H1 (cell line): ENCODE data around the gene CLPSL2. TPM values are rescaled to one million over a fixed set of nuclear protein-coding genes. Genes with fewer than 3 reads are reported as not detected.

Experiments
- CTCF ChIA-PET: fragments of 300-600 bp; sonication (Branson Sonifier 250); formaldehyde crosslinking; loops from one replicate; lab custom pipeline; 2021; ENCODE audit not compliant: partially characterized antibody; lab: Charles Lee
- POLR2A ChIA-PET: fragments of 300-600 bp; sonication (Branson Sonifier 250); formaldehyde crosslinking; loops from one replicate; lab custom pipeline; 2021; ENCODE audit warnings: inconsistent platforms; ENCODE audit not compliant: partially characterized antibody; lab: Charles Lee
- DNase-seq, 2 experiments: peaks; one replicate each; pipeline versions ENCODE4 v3.0.0 to v3.0.0-alpha.2; 2010 to 2022; ENCODE audit warnings: low spot score in 2 of 2, low read depth in 1 of 2, mixed read lengths in 1 of 2
- FAIRE-seq: peaks from 2 replicates; lab custom pipeline; 2011; peaks lifted over from hg19 to GRCh38; lab: Jason Lieb, UNC
- H2AFZ ChIP-seq: 2 replicates; pipeline ENCODE4 v1.8.1; 2012; ENCODE audit warnings: low read length, inconsistent platforms
- H2AK5ac ChIP-seq: 2 replicates; pipeline ENCODE4 v1.6.1; 2013; ENCODE audit warnings: low read depth, low read length
- H2BK120ac ChIP-seq: replicated peaks from 2 replicates; pipeline ENCODE3; 2013; ENCODE audit warnings: low read depth, low read length, inconsistent platforms
- H2BK12ac ChIP-seq: 2 replicates; pipeline ENCODE4 v1.6.1; 2013; ENCODE audit warnings: low read depth, low read length
- H2BK15ac ChIP-seq: 2 replicates; pipeline ENCODE4 v1.6.1; 2013; ENCODE audit warnings: low read length
- H2BK20ac ChIP-seq: 2 replicates; pipeline ENCODE4 v1.6.1; 2013; ENCODE audit warnings: low read length
- H2BK5ac ChIP-seq: 2 replicates; pipeline ENCODE4 v1.6.1; 2013; ENCODE audit warnings: low read depth, low read length
- H3K14ac ChIP-seq: 2 replicates; pipeline ENCODE4 v1.6.1; 2013; ENCODE audit warnings: inconsistent platforms; ENCODE audit not compliant: insufficient read length
- H3K18ac ChIP-seq: 2 replicates; pipeline ENCODE4 v1.6.1; 2013; ENCODE audit warnings: low read length; ENCODE audit errors: extremely low read depth
- H3K23ac ChIP-seq: 2 replicates; pipeline ENCODE4 v1.6.1; 2013; ENCODE audit warnings: inconsistent platforms; ENCODE audit not compliant: insufficient read length
- H3K23me2 ChIP-seq: 2 replicates; pipeline ENCODE4 v1.6.1; 2013; ENCODE audit warnings: low read depth, low read length
- H3K27ac ChIP-seq: 2 replicates; pipeline ENCODE4 v1.6.1; 2011; ENCODE audit warnings: low read depth, low read length, inconsistent platforms
- H3K27me3 ChIP-seq, 4 experiments: replicated peaks in 1 of 4; 1 replicate in 1 of 4; 2 replicates in 3 of 4; pipeline versions ENCODE4 v1.6.1 to v1.8.1; 2011 to 2013; ENCODE audit warnings: low read length in 3 of 4, mild to moderate bottlenecking in 3 of 4, inconsistent platforms in 2 of 4, mixed read lengths in 2 of 4, moderate library complexity in 1 of 4; ENCODE audit not compliant: control insufficient read depth in 3 of 4, insufficient read depth in 3 of 4; ENCODE audit errors: extremely low read depth in 1 of 4
- H3K36me3 ChIP-seq, 4 experiments: 2 replicates each; pipeline versions ENCODE4 v1.6.1 to v1.8.1; 2011 to 2013; ENCODE audit warnings: mild to moderate bottlenecking in 4 of 4, low read length in 3 of 4, moderate library complexity in 2 of 4, control low read depth in 1 of 4, inconsistent platforms in 1 of 4; ENCODE audit not compliant: insufficient read depth in 4 of 4, control insufficient read depth in 2 of 4
- H3K4ac ChIP-seq: replicated peaks from 2 replicates; pipeline ENCODE3; 2013; ENCODE audit warnings: low read length, low read depth, mixed read lengths, inconsistent platforms; ENCODE audit not compliant: insufficient read length
- H3K4me1 ChIP-seq, 4 experiments: replicated peaks in 1 of 4; 1 replicate in 1 of 4; 2 replicates in 3 of 4; pipeline versions ENCODE4 v1.6.1 to v1.8.1; 2011 to 2013; ENCODE audit warnings: low read length in 3 of 4, inconsistent platforms in 2 of 4, mixed read lengths in 1 of 4; ENCODE audit not compliant: insufficient read depth in 4 of 4, control insufficient read depth in 3 of 4
- H3K4me2 ChIP-seq, 2 experiments: 2 replicates each; pipeline versions ENCODE4 v1.6.1 to v1.8.1; 2011 to 2013; ENCODE audit warnings: low read depth in 2 of 2, low read length in 2 of 2, control low read depth in 1 of 2, inconsistent platforms in 1 of 2, mild to moderate bottlenecking in 1 of 2; ENCODE audit not compliant: insufficient read depth in 1 of 2
- H3K4me3 ChIP-seq, 4 experiments: fragments of 200-600, 300-600 bp in 1 of 4; sonication (generic), shearing (Covaris generic), sonication (Bioruptor Twin) in 1 of 4; 2 replicates each; pipeline versions ENCODE4 v1.5.1 to v1.8.1; 2011 to 2016; ENCODE audit warnings: low read length in 4 of 4, low read depth in 3 of 4, control low read depth in 2 of 4, inconsistent platforms in 2 of 4, mild to moderate bottlenecking in 2 of 4, mixed read lengths in 1 of 4, moderate library complexity in 1 of 4; ENCODE audit not compliant: insufficient read depth in 2 of 4; ENCODE audit errors: extremely low read depth in 1 of 4
- H3K56ac ChIP-seq: replicated peaks from 2 replicates; pipeline ENCODE3; 2013; ENCODE audit warnings: low read depth, mild to moderate bottlenecking, mixed read lengths, low read length, inconsistent platforms; ENCODE audit not compliant: insufficient read length
- H3K79me1 ChIP-seq: 2 replicates; pipeline ENCODE4 v1.6.1; 2013; ENCODE audit warnings: low read depth, low read length, control low read depth
- H3K79me2 ChIP-seq, 2 experiments: 2 replicates each; pipeline versions ENCODE4 v1.6.1 to v1.8.1; 2012 to 2013; ENCODE audit warnings: low read length in 2 of 2, mild to moderate bottlenecking in 2 of 2, inconsistent platforms in 1 of 2; ENCODE audit not compliant: insufficient read depth in 2 of 2, control insufficient read depth in 1 of 2
- H3K9ac ChIP-seq, 4 experiments: replicated peaks in 1 of 4; 1 replicate in 1 of 4; 2 replicates in 3 of 4; pipeline versions ENCODE4 v1.6.1 to v1.8.1; 2011 to 2013; ENCODE audit warnings: low read depth in 3 of 4, low read length in 3 of 4, control low read depth in 2 of 4, mild to moderate bottlenecking in 2 of 4, moderate library complexity in 2 of 4, inconsistent platforms in 1 of 4; ENCODE audit errors: extremely low read depth in 1 of 4
- H3K9me3 ChIP-seq, 2 experiments: 2 replicates each; pipeline versions ENCODE4 v1.6.1 to v1.8.1; 2012 to 2013; ENCODE audit warnings: mild to moderate bottlenecking in 2 of 2, moderate library complexity in 2 of 2, control low read depth in 1 of 2, inconsistent platforms in 1 of 2, low read depth in 1 of 2, low read length in 1 of 2, mixed read lengths in 1 of 2; ENCODE audit not compliant: insufficient read depth in 2 of 2
- H4K20me1 ChIP-seq, 2 experiments: replicated peaks in 1 of 2; 2 replicates each; pipeline versions ENCODE3 to v1.8.1; 2011 to 2013; ENCODE audit warnings: inconsistent platforms in 2 of 2, low read length in 2 of 2, mild to moderate bottlenecking in 1 of 2; ENCODE audit not compliant: insufficient read depth in 2 of 2, control insufficient read depth in 1 of 2
- H4K5ac ChIP-seq: 2 replicates; pipeline ENCODE4 v1.6.1; 2013; ENCODE audit warnings: low read length, low read depth, mixed read lengths, inconsistent platforms; ENCODE audit not compliant: insufficient read length
- H4K8ac ChIP-seq: 2 replicates; pipeline ENCODE4 v1.8.0; 2013; ENCODE audit warnings: mild to moderate bottlenecking, moderate library complexity, low read length, inconsistent platforms; ENCODE audit not compliant: insufficient read depth; ENCODE audit errors: extremely low read depth
- H4K91ac ChIP-seq: replicated peaks from 2 replicates; pipeline ENCODE3; 2013; ENCODE audit warnings: low read length, mixed read lengths, inconsistent platforms; ENCODE audit not compliant: insufficient read length
- BACH1 ChIP-seq: IDR thresholded peaks from 2 replicates; pipeline ENCODE4 v1.6.1; 2012; ENCODE audit warnings: low read length, improper control_type of control experiment
- CBX8 ChIP-seq: fragments of 300-800, 300-1000 bp; sonication (generic); IDR thresholded peaks from 2 replicates; pipeline ENCODE4 v1.7.1; 2016; ENCODE audit warnings: low read depth, low read length, borderline replicate concordance
- CHD2 ChIP-seq: IDR thresholded peaks from 2 replicates; pipeline ENCODE4 v1.6.1; 2012; ENCODE audit warnings: low read length, improper control_type of control experiment
- CTBP2 ChIP-seq: IDR thresholded peaks from 2 replicates; pipeline ENCODE4 v1.7.0; 2011; ENCODE audit warnings: borderline replicate concordance, mild to moderate bottlenecking, moderate library complexity, mixed read lengths, low read length; ENCODE audit not compliant: insufficient read depth, insufficient read length
- FOSL1 ChIP-seq: IDR thresholded peaks from 2 replicates; pipeline ENCODE4 v1.6.1; 2011; ENCODE audit warnings: mild to moderate bottlenecking, low read depth, low read length, moderate library complexity; ENCODE audit not compliant: insufficient read depth
- GTF2F1 ChIP-seq: IDR thresholded peaks from 2 replicates; pipeline ENCODE4 v1.6.1; 2012; ENCODE audit warnings: low read depth, low read length, improper control_type of control experiment, borderline replicate concordance
- PHF8 ChIP-seq: fragments of 200-600 bp; sonication (generic); conservative IDR thresholded peaks from 2 replicates; pipeline ENCODE4 v1.7.1; 2012; ENCODE audit warnings: low read depth, mild to moderate bottlenecking, inconsistent platforms, low read length, moderate library complexity
- POU5F1 ChIP-seq: IDR thresholded peaks from 2 replicates; pipeline ENCODE4 v1.6.1; 2011; ENCODE audit warnings: low read depth, mild to moderate bottlenecking, low read length, moderate library complexity
- SP1 ChIP-seq: IDR thresholded peaks from 2 replicates; pipeline ENCODE4 v1.6.1; 2011; ENCODE audit warnings: low read depth, low read length
- SRF ChIP-seq: IDR thresholded peaks from 2 replicates; pipeline ENCODE4 v1.6.1; 2011; ENCODE audit warnings: mild to moderate bottlenecking, low read depth, low read length, moderate library complexity
- TAF7 ChIP-seq: optimal IDR thresholded peaks from 2 replicates; pipeline ENCODE3; 2011; ENCODE audit warnings: low read depth, mild to moderate bottlenecking, inconsistent platforms, low read length, moderate library complexity, borderline replicate concordance
- YY1 ChIP-seq: IDR thresholded peaks from 2 replicates; pipeline ENCODE4 v1.6.1; 2011; ENCODE audit warnings: low read depth, mild to moderate bottlenecking, low read length
- WGBS, 2 experiments: shearing (Covaris generic) in 1 of 2; methylation state at CpG; one replicate each; pipeline versions ENCODE4 v1.1.6 to v1.1.7; 2013 to 2015; ENCODE audit warnings: low lambda C conversion rate in 2 of 2, mixed read lengths in 2 of 2, inconsistent platforms in 1 of 2, low coverage in 1 of 2, missing lambda C conversion rate in 1 of 2; ENCODE audit not compliant: insufficient replicate concordance in 2 of 2, insufficient coverage in 1 of 2, insufficient read length in 1 of 2; ENCODE audit errors: extremely low coverage in 1 of 2, missing lambda C conversion rate in 1 of 2; 5-methylcytosine and 5-hydroxymethylcytosine counted together
- polyA plus RNA-seq, 7 experiments: library from polyadenylated mRNA; depleted of rRNA in 3 of 7; stranded (reverse) in 5 of 7; unstranded in 2 of 7; fragments of >200 nt in 5 of 7; fragments of 200-250 nt in 2 of 7; gene quantifications; 1 replicate in 5 of 7; 2 replicates in 1 of 7; 4 replicates in 1 of 7; pipeline versions ENCODE4 v1.2.1 to v1.2.3, GENCODE V29; 2011 to 2013; ENCODE audit warnings: missing spikeins in 2 of 7, mixed read lengths in 2 of 7
- total RNA-seq: library from RNA; stranded (reverse); fragmentation: NEBNext Ultra II Directional; extraction: Animal tissue kit (Norgen Biotek cat#: 25700); gene quantifications from 2 replicates; pipeline ENCODE4 v1.2.1, GENCODE V29; 2021
- TF ChIP-seq, protein P1 (sequence below): IDR thresholded peaks from 2 replicates; pipeline ENCODE4 v1.6.1; 2012; ENCODE audit warnings: inconsistent platforms

CLPSL2 gene
- total and polyA plus RNA-seq, 2 of the 8 experiments (the other 6 are each of a cell fraction or from before 2014, with no cell fraction given) = 1.4 to 3.4 TPM

DNA sequence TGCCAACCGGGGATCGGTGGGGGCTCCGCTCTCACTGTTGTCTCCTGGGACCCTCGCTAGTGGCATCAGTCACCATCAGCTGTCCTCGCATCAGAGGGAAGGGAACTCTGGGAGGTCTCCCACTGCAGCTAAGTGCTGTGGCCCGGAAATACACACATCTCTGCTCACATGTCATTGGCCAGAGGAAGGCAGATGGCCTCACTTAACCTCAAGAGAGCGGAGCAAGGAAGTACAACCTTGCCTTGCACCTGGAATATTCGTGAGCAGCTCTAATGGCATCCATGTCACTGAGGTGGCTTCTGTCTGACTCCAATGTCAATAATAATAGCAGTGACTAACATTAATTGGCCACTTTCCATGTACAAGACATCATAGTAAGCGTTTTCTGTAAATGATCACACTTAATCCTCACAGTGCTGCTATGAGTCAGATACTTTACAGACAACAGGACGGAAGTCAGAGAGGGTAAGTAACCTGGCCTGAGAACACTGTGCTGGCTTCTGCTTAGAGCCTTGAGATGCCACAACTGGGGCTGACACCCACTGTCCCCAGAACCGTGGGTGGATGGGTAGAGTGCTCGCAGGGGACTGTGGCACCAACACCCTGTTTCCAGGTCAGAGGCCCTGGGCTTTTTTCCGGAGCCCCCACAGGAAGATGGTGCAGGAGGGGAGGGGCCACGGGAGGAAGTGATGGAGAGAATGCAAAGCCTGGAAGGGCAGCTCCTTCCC lies 34.7 kb downstream of the CLPSL2 start:
- Histone ChIP-seq H2AK5ac (no peak overlapping the region), H3K23ac (no peak overlapping the region), H4K20me1 (no peaks in the 10 kb centered on the region), H3K9ac (no peak overlapping the region), H3K56ac (no peak overlapping the region), H3K27me3 (no peaks in the 10 kb centered on the region), H3K4me3 (no peak overlapping the region), H2BK120ac (no peak overlapping the region), H2BK15ac (no peak overlapping the region), H3K23me2 (no peaks in the 10 kb centered on the region), H3K27ac (no peak overlapping the region), H4K91ac (no peak overlapping the region), H2BK12ac (no peak overlapping the region), H3K79me1 (no peaks in the 10 kb centered on the region), H3K4me2 (no peak overlapping the region), H2BK5ac (no peak overlapping the region), H3K9me3 (no peaks in the 10 kb centered on the region), H2AFZ (0 out of 2 replicates have a peak overlapping the region, but pooled peaks have one; percentile 6), H3K79me2 (no peaks in the 10 kb centered on the region), H4K5ac (no peak overlapping the region), H3K14ac (no peak overlapping the region), H2BK20ac (no peak overlapping the region), H3K4me1 (peaks cover 0 to 3% (median 0%) of the 10 kb centered on the region in 4 experiments; a peak in 1 of 7 replicates), H3K4ac (no peak overlapping the region), H4K8ac (no peak overlapping the region), H3K18ac (no peak overlapping the region), H3K36me3 (no peaks in the 10 kb centered on the region)
- no peak for DNase-seq
- FAIRE-seq = no peak
- WGBS, 2 experiments = 91% methylated on average over 14 of the region's 14 CpGs; no CpG with 5 or more reads in 1 of the 2 experiments
- POLR2A ChIA-PET = interaction anchor here (0.8 to 2.5 kb wide), 2 partner anchors 47 to 76 kb away, joined by 3 to 12 read pairs; no protein-coding TSS in a partner anchor
- CTCF ChIA-PET = interaction anchor here (1.1 to 1.6 kb wide), 3 partner anchors 52 to 435 kb away, joined by 3 to 4 read pairs (median 3); partner anchors contain the start of gene RPL10A
- TF ChIP-seq CTBP2 (no peak), BACH1 (no peak), CHD2 (no peak), GTF2F1 (no peak), POU5F1 (no peak), FOSL1 (no peak), SRF (no peak), YY1 (no peak), SP1 (no peak), CBX8 (no peak), PHF8 (no peak), TAF7 (no peak)
- TF ChIP-seq, protein P1, sequence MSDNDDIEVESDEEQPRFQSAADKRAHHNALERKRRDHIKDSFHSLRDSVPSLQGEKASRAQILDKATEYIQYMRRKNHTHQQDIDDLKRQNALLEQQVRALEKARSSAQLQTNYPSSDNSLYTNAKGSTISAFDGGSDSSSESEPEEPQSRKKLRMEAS = no peak
